BLaER1 treated with 17β-estradiol and CSF1 and Interleukin-3, amounts not matched to agents 10 nM and 100 nM (cell line): ENCODE data around the gene MAD1L1.

ENCODE experiments used
- H3K27ac ChIP-seq, 11 experiments: shearing (Covaris generic); formaldehyde crosslinking; 2 replicates each; pipeline ENCODE4 v1.8.1; 2022
- H3K27me3 ChIP-seq, 11 experiments: shearing (Covaris generic); formaldehyde crosslinking; 2 replicates each; pipeline ENCODE4 v1.8.1; 2022
- H3K36me3 ChIP-seq, 11 experiments: shearing (Covaris generic); formaldehyde crosslinking; 2 replicates each; pipeline ENCODE4 v1.8.1; 2022
- H3K4me1 ChIP-seq, 10 experiments: shearing (Covaris generic); formaldehyde crosslinking; 2 replicates each; pipeline ENCODE4 v1.8.1; 2022
- H3K4me2 ChIP-seq, 11 experiments: shearing (Covaris generic); formaldehyde crosslinking; 2 replicates each; pipeline ENCODE4 v1.8.1; 2022
- H3K4me3 ChIP-seq, 10 experiments: shearing (Covaris generic); formaldehyde crosslinking; 2 replicates each; pipeline ENCODE4 v1.8.1; 2022
- H3K9ac ChIP-seq, 11 experiments: shearing (Covaris generic); formaldehyde crosslinking; 2 replicates each; pipeline ENCODE4 v1.8.1; 2022
- H3K9me3 ChIP-seq, 11 experiments: shearing (Covaris generic); formaldehyde crosslinking; replicated peaks in 1 of 11; 2 replicates each; pipeline ENCODE4 v1.8.1; 2022
- H4K20me1 ChIP-seq, 11 experiments: shearing (Covaris generic); formaldehyde crosslinking; 2 replicates each; pipeline ENCODE4 v1.8.1; 2022
- Cebpa-rat ChIP-seq, 11 experiments: shearing (Covaris generic); IDR thresholded peaks; 2 replicates each; pipeline ENCODE4 v1.8.1; 2022

The MAD1L1 gene

GRCh38 chr7:1873857-1874589 lies 358.7 kb downstream of the MAD1L1 start:
- no peak overlapping the region for H3K4me2 ChIP-seq
- no peaks in the 10 kb centered on the region for H3K27me3 ChIP-seq
- TF ChIP-seq Cebpa-rat (IDR thresholded peaks at IDR 0.05): no peak
- H3K9me3 ChIP-seq: peaks cover 15 to 42% (median 38%) of the 10 kb centered on the region in 11 experiments
- no peak overlapping the region for H3K4me3 ChIP-seq
- peaks cover 32 to 67% (median 42%) of the 10 kb centered on the region in 11 experiments for H4K20me1 ChIP-seq
- peaks cover 12 to 47% (median 36%) of the 10 kb centered on the region in 11 experiments for H3K36me3 ChIP-seq
- H3K9ac ChIP-seq: no peak overlapping the region
- H3K4me1 ChIP-seq: peaks cover 0 to 10% (median 8%) of the 10 kb centered on the region in 10 experiments; a peak in 15 of 20 replicates
- H3K27ac ChIP-seq: no peak overlapping the region

DNA sequence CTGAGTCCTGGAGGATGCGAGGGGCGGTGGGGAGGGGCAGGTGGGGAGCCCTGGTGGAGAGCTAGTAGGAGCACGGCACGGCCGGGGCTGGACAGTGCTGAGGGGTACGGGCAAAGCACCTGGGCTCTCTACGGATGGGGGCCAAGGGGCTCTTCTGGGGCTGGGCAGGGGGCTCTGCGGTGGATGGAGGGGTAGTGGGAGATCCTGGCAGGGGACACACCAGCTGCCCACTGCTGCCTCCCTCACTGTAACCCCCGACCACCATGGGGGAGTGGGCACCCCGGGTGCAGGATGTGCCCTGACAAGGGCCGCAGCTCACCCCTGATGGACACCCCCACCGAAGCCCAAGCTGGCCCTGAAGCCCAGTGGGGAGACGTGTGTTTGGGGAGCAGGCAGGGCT lies 359.3 kb downstream of the MAD1L1 start:
- Histone ChIP-seq H3K4me3 (no peak overlapping the region), H3K36me3 (peaks cover 10 to 42% (median 31%) of the 10 kb centered on the region in 11 experiments; a peak in 21 of 22 replicates), H3K27me3 (no peaks in the 10 kb centered on the region), H3K4me1 (peaks cover 0 to 10% (median 8%) of the 10 kb centered on the region in 10 experiments; a peak in 15 of 20 replicates), H3K27ac (no peak overlapping the region), H4K20me1 (peaks cover 38 to 73% (median 48%) of the 10 kb centered on the region in 11 experiments), H3K9ac (no peak overlapping the region), H3K4me2 (no peak overlapping the region), H3K9me3 (peaks cover 9 to 37% (median 32%) of the 10 kb centered on the region in 11 experiments)
- TF ChIP-seq Cebpa-rat (IDR thresholded peaks at IDR 0.05): no peak

GRCh38 chr7:1873070-1873405 lies 359.7 kb downstream of the MAD1L1 start:
- H3K9ac ChIP-seq: no peak overlapping the region
- H3K9me3 ChIP-seq: peaks cover 5 to 33% (median 28%) of the 10 kb centered on the region in 11 experiments
- H4K20me1 ChIP-seq: peaks cover 38 to 74% (median 50%) of the 10 kb centered on the region in 11 experiments
- no peak overlapping the region for H3K4me2 ChIP-seq
- TF ChIP-seq Cebpa-rat (IDR thresholded peaks at IDR 0.05): no peak
- H3K27ac ChIP-seq: no peak overlapping the region
- peaks cover 0 to 10% (median 8%) of the 10 kb centered on the region in 10 experiments; a peak in 15 of 20 replicates for H3K4me1 ChIP-seq
- no peaks in the 10 kb centered on the region for H3K27me3 ChIP-seq
- H3K4me3 ChIP-seq: no peak overlapping the region
- H3K36me3 ChIP-seq: peaks cover 10 to 38% (median 28%) of the 10 kb centered on the region in 11 experiments; a peak in 21 of 22 replicates

GRCh38 chr7:1872191-1873069 lies 360.3 kb downstream of the MAD1L1 start:
- no peak overlapping the region for H3K9ac ChIP-seq
- peaks cover 0 to 28% (median 23%) of the 10 kb centered on the region in 11 experiments; a peak in 16 of 22 replicates for H3K9me3 ChIP-seq
- H3K27ac ChIP-seq: no peak overlapping the region
- no peak overlapping the region for H3K4me3 ChIP-seq
- H3K27me3 ChIP-seq: no peaks in the 10 kb centered on the region
- peaks cover 45 to 80% (median 57%) of the 10 kb centered on the region in 11 experiments for H4K20me1 ChIP-seq
- H3K4me2 ChIP-seq: no peak overlapping the region
- peaks cover 11 to 38% (median 24%) of the 10 kb centered on the region in 11 experiments; a peak in 21 of 22 replicates for H3K36me3 ChIP-seq
- peaks cover 0 to 10% (median 8%) of the 10 kb centered on the region in 10 experiments; a peak in 15 of 20 replicates for H3K4me1 ChIP-seq
- no peak for TF ChIP-seq Cebpa-rat (IDR thresholded peaks at IDR 0.05)

DNA sequence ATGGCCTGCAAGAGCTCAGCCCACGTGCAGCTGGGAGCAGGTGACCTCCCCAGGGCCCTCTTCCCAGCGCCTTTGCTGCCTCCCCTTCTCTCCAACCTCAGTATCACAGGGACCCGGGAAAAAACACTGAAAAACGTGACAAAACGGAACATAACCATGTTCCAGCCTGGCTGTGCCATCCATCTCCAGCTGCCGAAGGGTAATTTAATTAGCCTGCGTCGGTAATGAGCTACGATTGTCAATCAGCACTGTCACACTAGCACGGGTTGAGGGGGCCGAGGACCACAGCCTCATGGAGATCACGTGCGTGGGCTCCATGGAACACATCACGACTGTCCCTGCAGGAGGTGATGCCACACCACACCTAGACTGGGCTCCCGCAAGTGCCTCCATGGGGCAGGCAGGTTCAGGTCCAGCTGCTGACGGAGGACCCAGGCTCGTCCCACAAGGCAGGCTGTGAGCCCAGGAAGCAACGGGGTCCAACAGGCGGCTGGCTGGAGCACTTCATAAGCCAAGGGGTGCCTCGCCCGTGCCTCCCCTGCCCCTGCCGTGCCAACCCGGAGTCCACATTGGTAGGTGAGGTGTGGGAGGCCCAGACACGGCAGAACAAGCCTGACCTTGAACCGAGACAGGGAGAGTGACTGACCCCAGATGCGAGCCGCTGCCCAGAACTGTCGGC lies 363.2 kb downstream of the MAD1L1 start:
- Histone ChIP-seq H3K9ac (no peak overlapping the region), H3K9me3 (peaks cover 0 to 26% (median 16%) of the 10 kb centered on the region in 11 experiments; a peak in 15 of 22 replicates), H3K27ac (no peak overlapping the region), H3K36me3 (peaks cover 14 to 45% (median 22%) of the 10 kb centered on the region in 11 experiments; a peak in 21 of 22 replicates), H4K20me1 (peaks cover 67 to 93% (median 78%) of the 10 kb centered on the region in 11 experiments), H3K4me3 (no peak overlapping the region), H3K27me3 (no peaks in the 10 kb centered on the region), H3K4me1 (peaks cover 0 to 27% (median 21%) of the 10 kb centered on the region in 10 experiments; a peak in 13 of 20 replicates), H3K4me2 (no peak overlapping the region)
- no peak for TF ChIP-seq Cebpa-rat (IDR thresholded peaks at IDR 0.05)

GRCh38 chr7:1868516-1869165 lies 364.1 kb downstream of the MAD1L1 start:
- H4K20me1 ChIP-seq: peaks cover 68 to 93% (median 84%) of the 10 kb centered on the region in 11 experiments
- H3K4me1 ChIP-seq: peaks cover 0 to 37% (median 30%) of the 10 kb centered on the region in 10 experiments; a peak in 16 of 20 replicates
- no peak for TF ChIP-seq Cebpa-rat (IDR thresholded peaks at IDR 0.05)
- H3K9ac ChIP-seq: no peak overlapping the region
- peaks cover 0 to 26% (median 16%) of the 10 kb centered on the region in 11 experiments; a peak in 15 of 22 replicates for H3K9me3 ChIP-seq
- no peak overlapping the region for H3K4me3 ChIP-seq
- no peak overlapping the region for H3K4me2 ChIP-seq
- no peak overlapping the region for H3K27ac ChIP-seq
- H3K27me3 ChIP-seq: no peaks in the 10 kb centered on the region
- peaks cover 14 to 35% (median 16%) of the 10 kb centered on the region in 11 experiments; a peak in 21 of 22 replicates for H3K36me3 ChIP-seq

GRCh38 chr7:1867370-1868260 lies 365.1 kb downstream of the MAD1L1 start:
- Histone ChIP-seq H4K20me1 (peaks cover 79 to 98% (median 93%) of the 10 kb centered on the region in 11 experiments), H3K36me3 (peaks cover 8 to 26% (median 10%) of the 10 kb centered on the region in 11 experiments; a peak in 21 of 22 replicates), H3K4me3 (no peak overlapping the region), H3K9me3 (peaks cover 0 to 21% (median 16%) of the 10 kb centered on the region in 11 experiments; a peak in 15 of 22 replicates), H3K9ac (no peak overlapping the region), H3K27me3 (no peaks in the 10 kb centered on the region), H3K27ac (no peak overlapping the region), H3K4me1 (peaks cover 10 to 47% (median 40%) of the 10 kb centered on the region in 10 experiments), H3K4me2 (no peak overlapping the region)
- TF ChIP-seq Cebpa-rat (IDR thresholded peaks at IDR 0.05): no peak
